Ishikawa (cell line): ENCODE data around the gene SLC5A10.

ENCODE experiments used
- CEBPB ChIP-seq: IDR thresholded peaks from 2 replicates; pipeline ENCODE4 v1.6.1; 2012
- CREB1 ChIP-seq: IDR thresholded peaks from 2 replicates; pipeline ENCODE4 v1.6.1; 2012; ENCODE audit warnings: low read depth
- EP300 ChIP-seq: IDR thresholded peaks from 2 replicates; pipeline ENCODE4 v1.6.1; 2012; ENCODE audit warnings: borderline replicate concordance
- FOXM1 ChIP-seq: IDR thresholded peaks from 2 replicates; pipeline ENCODE4 v1.6.1; 2012; ENCODE audit warnings: low read depth, borderline replicate concordance
- RAD21 ChIP-seq: IDR thresholded peaks from 2 replicates; pipeline ENCODE4 v1.6.1; 2012; ENCODE audit warnings: low read depth
- TAF1 ChIP-seq: IDR thresholded peaks from 2 replicates; pipeline ENCODE4 v1.6.1; 2012; ENCODE audit warnings: low read depth, mild to moderate bottlenecking
- TF ChIP-seq, protein P1 (sequence below): IDR thresholded peaks from 2 replicates; pipeline ENCODE4 v1.6.1; 2012
- TF ChIP-seq, protein P2 (sequence below): IDR thresholded peaks from 2 replicates; pipeline ENCODE4 v1.6.1; 2012
- TF ChIP-seq, protein P3 (sequence below): IDR thresholded peaks from 2 replicates; pipeline ENCODE4 v1.6.1; 2012; ENCODE audit warnings: low read depth, mild to moderate bottlenecking

DNA sequence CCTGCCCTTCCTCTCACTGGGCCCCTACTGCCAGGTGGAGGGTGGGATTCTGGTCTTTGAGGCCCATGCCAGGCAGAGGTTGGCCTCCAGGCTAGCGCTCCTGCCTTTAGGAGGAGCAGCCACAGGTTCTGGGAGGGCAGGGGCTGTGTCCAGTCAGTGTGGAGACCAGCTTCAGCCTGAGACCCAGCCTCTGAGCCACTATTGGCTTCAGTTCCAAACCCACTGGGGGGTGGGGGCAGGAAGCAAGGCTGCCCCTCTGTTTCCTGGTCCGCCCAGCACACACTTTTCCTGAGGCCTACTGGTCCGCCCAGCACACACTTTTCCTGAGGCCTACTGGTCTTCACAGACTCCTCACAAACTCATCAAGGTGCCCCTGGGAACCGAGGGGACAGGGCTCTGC is 16.4 kb downstream of the SLC5A10 start:
- TF ChIP-seq FOXM1 (no peak), CREB1 (no peak), TAF1 (no peak), CEBPB (no peak), RAD21 (no peak), EP300 (no peak)
- TF ChIP-seq, protein P1, sequence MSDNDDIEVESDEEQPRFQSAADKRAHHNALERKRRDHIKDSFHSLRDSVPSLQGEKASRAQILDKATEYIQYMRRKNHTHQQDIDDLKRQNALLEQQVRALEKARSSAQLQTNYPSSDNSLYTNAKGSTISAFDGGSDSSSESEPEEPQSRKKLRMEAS, result no peak
- TF ChIP-seq, protein P2, sequence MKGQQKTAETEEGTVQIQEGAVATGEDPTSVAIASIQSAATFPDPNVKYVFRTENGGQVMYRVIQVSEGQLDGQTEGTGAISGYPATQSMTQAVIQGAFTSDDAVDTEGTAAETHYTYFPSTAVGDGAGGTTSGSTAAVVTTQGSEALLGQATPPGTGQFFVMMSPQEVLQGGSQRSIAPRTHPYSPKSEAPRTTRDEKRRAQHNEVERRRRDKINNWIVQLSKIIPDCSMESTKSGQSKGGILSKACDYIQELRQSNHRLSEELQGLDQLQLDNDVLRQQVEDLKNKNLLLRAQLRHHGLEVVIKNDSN, result no peak
- TF ChIP-seq, protein P3, sequence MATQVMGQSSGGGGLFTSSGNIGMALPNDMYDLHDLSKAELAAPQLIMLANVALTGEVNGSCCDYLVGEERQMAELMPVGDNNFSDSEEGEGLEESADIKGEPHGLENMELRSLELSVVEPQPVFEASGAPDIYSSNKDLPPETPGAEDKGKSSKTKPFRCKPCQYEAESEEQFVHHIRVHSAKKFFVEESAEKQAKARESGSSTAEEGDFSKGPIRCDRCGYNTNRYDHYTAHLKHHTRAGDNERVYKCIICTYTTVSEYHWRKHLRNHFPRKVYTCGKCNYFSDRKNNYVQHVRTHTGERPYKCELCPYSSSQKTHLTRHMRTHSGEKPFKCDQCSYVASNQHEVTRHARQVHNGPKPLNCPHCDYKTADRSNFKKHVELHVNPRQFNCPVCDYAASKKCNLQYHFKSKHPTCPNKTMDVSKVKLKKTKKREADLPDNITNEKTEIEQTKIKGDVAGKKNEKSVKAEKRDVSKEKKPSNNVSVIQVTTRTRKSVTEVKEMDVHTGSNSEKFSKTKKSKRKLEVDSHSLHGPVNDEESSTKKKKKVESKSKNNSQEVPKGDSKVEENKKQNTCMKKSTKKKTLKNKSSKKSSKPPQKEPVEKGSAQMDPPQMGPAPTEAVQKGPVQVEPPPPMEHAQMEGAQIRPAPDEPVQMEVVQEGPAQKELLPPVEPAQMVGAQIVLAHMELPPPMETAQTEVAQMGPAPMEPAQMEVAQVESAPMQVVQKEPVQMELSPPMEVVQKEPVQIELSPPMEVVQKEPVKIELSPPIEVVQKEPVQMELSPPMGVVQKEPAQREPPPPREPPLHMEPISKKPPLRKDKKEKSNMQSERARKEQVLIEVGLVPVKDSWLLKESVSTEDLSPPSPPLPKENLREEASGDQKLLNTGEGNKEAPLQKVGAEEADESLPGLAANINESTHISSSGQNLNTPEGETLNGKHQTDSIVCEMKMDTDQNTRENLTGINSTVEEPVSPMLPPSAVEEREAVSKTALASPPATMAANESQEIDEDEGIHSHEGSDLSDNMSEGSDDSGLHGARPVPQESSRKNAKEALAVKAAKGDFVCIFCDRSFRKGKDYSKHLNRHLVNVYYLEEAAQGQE, result no peak
